ENCODE data around the gene PNRC1. TPM values are rescaled to one million over a fixed set of nuclear protein-coding genes. Genes with fewer than 3 reads are reported as not detected.

The PNRC1 gene
- total and polyA plus RNA-seq, 2 of the 4 experiments (the other 2 are of a cell fraction): 6.5 to 8.1 TPM

GRCh38 chr6:89035252-89036101 is 45.1 kb upstream of the PNRC1 start:
- peak overlapping the region; percentile 88 for H3K4me2 ChIP-seq (ENCODE audit: low read depth, low read length)
- DNase-seq: peak; percentile 95
- peak overlapping the region; percentile 94 for H3K18ac ChIP-seq (ENCODE audit: low read depth, low read length)
- H3K56ac ChIP-seq (ENCODE audit: extremely low read depth, insufficient read depth, low read length): peak overlapping the region; percentile 56; the same call in 1 of the 2 replicates
- peak overlapping the region; percentile 77 for H2AFZ ChIP-seq (replicated peaks; ENCODE audit: low read length, poor library complexity)
- peak overlapping the region; percentile 97 for H3K14ac ChIP-seq (replicated peaks; ENCODE audit: low read depth, low read length)
- CTCF ChIA-PET: no interaction called here
- peaks cover 5% of the 10 kb centered on the region for H3K9me1 ChIP-seq (ENCODE audit: insufficient read depth, low read length)
- H4K8ac ChIP-seq (ENCODE audit: low read depth in 2 of 2, low read length in 2 of 2): peak overlapping the region in 1 of 2 experiments; percentile 11; a peak in 3 of 4 replicates
- H3K27me3 ChIP-seq (ENCODE audit: control insufficient read depth, insufficient read depth, low read length): no peaks in the 10 kb centered on the region
- H3K4me1 ChIP-seq (ENCODE audit: control insufficient read depth, insufficient read depth, low read length): peaks cover 10% of the 10 kb centered on the region
- WGBS, 2 experiments (ENCODE audit: extremely low coverage in 2 of 2, insufficient read length in 1 of 2): 61% methylated on average over 4 of the region's 14 CpGs; no CpG with 5 or more reads in 1 of the 2 experiments
- dilution Hi-C loops (cut with HindIII; ENCODE audit: low sequenced_read_pairs, unreplicated experiment) (no loop called here), in situ Hi-C loops (cut with MboI; ENCODE audit: low sequenced_read_pairs) (no loop called here), intact Hi-C loops (cut with micrococcal nuclease) (loop anchor here (1.0 kb wide), 1 partner anchor 45 kb away; the partner anchor contains the start of gene PNRC1)
- H3K79me1 ChIP-seq (ENCODE audit: low read depth in 1 of 2, low read length in 2 of 2): no peaks in the 10 kb centered on the region
- peak overlapping the region; percentile 75 for H4K5ac ChIP-seq (ENCODE audit: low read depth, low read length)
- H4K91ac ChIP-seq (ENCODE audit: insufficient read depth, low read depth, low read length): peak overlapping the region; percentile 69
- peak overlapping the region; percentile 76 for H3K23ac ChIP-seq (ENCODE audit: low read depth, low read length)
- peak overlapping the region; percentile 52; the same call in 1 of the 2 replicates for H2AK5ac ChIP-seq (ENCODE audit: low read depth, low read length)
- peak; percentile 89 for ATAC-seq (ENCODE audit: low read depth)
- H2BK5ac ChIP-seq (ENCODE audit: low read depth, low read length, poor library complexity, severe bottlenecking): peak overlapping the region; percentile 71
- H3K36me3 ChIP-seq (ENCODE audit: control insufficient read depth, insufficient read depth, low read length): no peaks in the 10 kb centered on the region
- no TSS peak for BruUV-seq (replicated peaks)
- peak overlapping the region; percentile 26 for H2AK9ac ChIP-seq (replicated peaks; ENCODE audit: low read depth, low read length, poor library complexity)
- TF ChIP-seq BHLHE40 (IDR thresholded peaks at IDR 0.05; ENCODE audit: low read depth, low read length) (peak; percentile 14; the same call in 1 of the 2 replicates), NFE2L2 (IDR thresholded peaks at IDR 0.05; ENCODE audit: low read depth, low read length) (peak; percentile 88), CHD1 (IDR thresholded peaks at IDR 0.05; ENCODE audit: low read depth, low read length) (no peak), FOS (IDR thresholded peaks at IDR 0.05; ENCODE audit: low read depth, low read length) (peak; percentile 71; the same call in 1 of the 2 replicates), RAD21 (IDR thresholded peaks at IDR 0.05; ENCODE audit: low read length) (no peak), CEBPB (IDR thresholded peaks at IDR 0.05; ENCODE audit: low read depth, low read length) (peak; percentile 96), MAFK (IDR thresholded peaks at IDR 0.05; ENCODE audit: low read depth, low read length) (peak; percentile 68)
- TF ChIP-seq, protein P1, sequence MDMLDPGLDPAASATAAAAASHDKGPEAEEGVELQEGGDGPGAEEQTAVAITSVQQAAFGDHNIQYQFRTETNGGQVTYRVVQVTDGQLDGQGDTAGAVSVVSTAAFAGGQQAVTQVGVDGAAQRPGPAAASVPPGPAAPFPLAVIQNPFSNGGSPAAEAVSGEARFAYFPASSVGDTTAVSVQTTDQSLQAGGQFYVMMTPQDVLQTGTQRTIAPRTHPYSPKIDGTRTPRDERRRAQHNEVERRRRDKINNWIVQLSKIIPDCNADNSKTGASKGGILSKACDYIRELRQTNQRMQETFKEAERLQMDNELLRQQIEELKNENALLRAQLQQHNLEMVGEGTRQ (IDR thresholded peaks at IDR 0.05; ENCODE audit: low read depth, low read length): peak; percentile 15; the same call in 1 of the 2 replicates
- H4K20me1 ChIP-seq (ENCODE audit: insufficient read depth, low read length): no peaks in the 10 kb centered on the region
- H3K9ac ChIP-seq (ENCODE audit: low read depth, low read length): peak overlapping the region; percentile 17
- H2BK120ac ChIP-seq (ENCODE audit: low read depth, low read length): peak overlapping the region; percentile 74
- POLR2A ChIA-PET (ENCODE audit: unreplicated experiment): no interaction called here
- H3K9me3 ChIP-seq (ENCODE audit: control insufficient read depth, insufficient read depth, low read length): 0 out of 2 replicates have a peak, but pooled peaks cover 2% of the 10 kb centered on the region
- H2BK15ac ChIP-seq (ENCODE audit: low read depth, low read length): peak overlapping the region; percentile 42; the same call in 1 of the 3 replicates
- peak overlapping the region; percentile 90 for H3K27ac ChIP-seq (ENCODE audit: insufficient read depth, low read length)
- H3K4me3 ChIP-seq (ENCODE audit: insufficient read depth, low read depth, low read length): peak overlapping the region; percentile 3; the same call in 1 of the 2 replicates
- peak overlapping the region; percentile 90 for H3K4ac ChIP-seq (ENCODE audit: low read depth, low read length)
- peak overlapping the region; percentile 54 for H2BK20ac ChIP-seq (ENCODE audit: low read depth, low read length)

Data from IMR-90 (cell line).